ENCODE measurements around the gene UQCRFS1. TPM values are rescaled to one million over a fixed set of nuclear protein-coding genes. Genes with fewer than 3 reads are reported as not detected.

Gene UQCRFS1
- total RNA-seq, 1 experiment from 2014 or later, result 52.4 TPM

DNA sequence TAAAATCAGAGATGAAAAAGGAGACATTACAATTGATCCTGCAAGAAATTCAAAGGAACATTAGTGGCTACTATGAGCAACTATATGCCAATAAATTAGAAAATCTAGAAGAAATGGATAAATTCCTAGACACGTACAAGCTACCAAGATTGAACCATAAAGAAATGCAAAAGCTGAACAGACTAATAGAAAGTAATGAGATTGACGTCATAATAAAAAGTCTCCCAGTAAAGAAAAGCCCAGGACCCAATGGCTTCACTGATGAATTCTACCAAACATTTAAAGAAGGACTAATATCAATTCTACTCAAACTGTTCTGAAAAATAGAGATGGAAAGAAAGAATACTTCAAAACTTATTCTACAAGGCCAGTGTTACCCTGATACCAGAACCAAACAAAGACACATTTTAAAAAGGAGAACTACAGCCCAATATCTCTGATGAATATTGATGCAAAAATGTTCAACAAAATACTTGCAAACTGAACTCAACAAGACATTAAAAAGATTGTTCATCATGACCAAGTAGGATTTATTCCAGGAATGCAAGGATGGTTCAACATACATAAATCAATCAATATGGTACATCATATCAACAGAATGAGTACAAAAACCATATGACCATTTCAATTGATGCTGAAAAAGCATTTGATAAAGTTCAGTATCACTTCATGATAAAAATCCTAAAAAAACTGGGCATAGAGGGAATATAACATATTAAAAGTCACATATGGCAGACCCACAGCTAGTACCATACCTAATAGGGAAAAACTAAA is 35.8 kb downstream of the UQCRFS1 start:
- in situ Hi-C loops (cut with HindIII; ENCODE audit: low sequenced_read_pairs), result no loop called here

DNA sequence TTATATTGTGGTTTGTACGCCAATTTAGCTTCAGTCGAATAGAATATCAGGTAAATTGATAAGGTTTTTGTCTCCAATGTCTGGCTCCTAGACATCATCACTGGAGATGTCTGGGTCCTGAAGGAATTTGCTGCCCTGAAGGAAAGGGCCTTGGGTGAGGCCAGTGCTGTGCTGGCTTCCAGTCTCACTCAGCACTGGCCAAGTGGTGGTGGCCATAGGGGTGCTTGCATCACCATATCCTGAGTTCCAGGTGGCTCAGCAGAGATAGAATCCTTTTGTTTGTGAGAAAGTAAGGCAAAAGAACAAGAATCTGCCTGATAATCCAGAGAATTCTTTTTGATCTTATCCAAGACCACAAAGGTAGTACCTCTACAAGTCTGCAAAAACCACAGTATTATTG is 39.1 kb downstream of the UQCRFS1 start:
- in situ Hi-C loops (cut with HindIII; ENCODE audit: low sequenced_read_pairs), result no loop called here
- DNase-seq (ENCODE audit: low spot score), result no peak

More for the DNA sequence above, 35.8 kb downstream of the UQCRFS1 start:
- DNase-seq (ENCODE audit: low spot score), result no peak

DNA sequence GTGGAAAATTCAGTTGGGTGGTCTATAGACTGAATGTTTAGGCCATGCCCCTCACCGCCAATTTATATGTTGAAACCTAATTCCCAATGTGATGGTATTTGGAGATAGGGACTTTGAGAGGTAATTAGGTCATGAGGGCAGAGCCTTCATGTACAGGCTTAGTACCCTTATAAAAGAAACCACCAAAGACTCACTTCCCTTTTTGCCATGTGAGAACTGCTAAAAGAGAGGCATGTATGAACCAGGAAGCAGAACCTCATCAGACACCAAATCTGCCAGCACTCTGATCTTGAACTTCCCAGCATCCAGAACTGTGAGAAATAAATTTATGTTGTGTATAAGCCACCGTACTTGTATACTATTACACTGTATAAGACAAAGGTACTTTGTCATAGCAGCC is 40.6 kb downstream of the UQCRFS1 start:
- no peak for DNase-seq (ENCODE audit: low spot score)
- in situ Hi-C loops (cut with HindIII; ENCODE audit: low sequenced_read_pairs), result no loop called here

DNA sequence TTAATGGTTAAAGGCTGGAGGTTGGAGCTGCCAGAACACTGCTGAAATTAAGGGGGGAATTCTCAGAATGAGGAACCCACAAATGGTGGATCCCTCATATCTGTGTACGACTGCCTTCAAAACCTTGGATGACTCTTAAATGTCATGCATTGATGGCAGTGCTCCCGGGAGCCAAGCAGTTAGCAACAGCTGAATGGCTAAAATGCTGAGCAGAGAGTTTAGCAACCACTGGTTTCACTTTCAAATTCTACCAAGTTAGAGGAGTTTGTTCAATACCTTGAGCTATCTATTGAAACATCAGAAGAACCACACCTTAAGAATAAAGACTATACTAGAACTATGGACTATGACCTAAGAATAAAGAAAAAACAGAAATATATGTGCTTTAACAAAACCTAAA is 41.4 kb downstream of the UQCRFS1 start:
- in situ Hi-C loops (cut with HindIII; ENCODE audit: low sequenced_read_pairs), result no loop called here
- no peak for DNase-seq (ENCODE audit: low spot score)

DNA sequence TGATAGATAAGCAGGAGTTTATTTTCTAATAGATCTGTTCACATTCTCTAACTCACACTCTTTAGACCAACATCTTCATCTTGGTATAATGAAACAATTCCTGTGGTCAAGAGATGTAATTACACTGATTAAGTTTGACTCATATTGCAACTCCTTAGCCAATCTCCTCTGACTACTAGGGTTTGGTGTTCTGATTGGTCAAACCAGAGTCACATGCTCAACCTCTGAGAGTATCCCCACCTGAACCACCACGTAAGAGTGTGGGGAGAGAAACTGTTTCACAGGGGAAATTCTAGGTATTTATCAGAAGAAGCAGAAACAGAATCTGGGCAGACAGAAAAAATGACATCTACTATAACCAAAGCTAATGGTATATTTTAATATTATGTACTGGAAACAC is 42.4 kb downstream of the UQCRFS1 start:
- in situ Hi-C loops (cut with HindIII; ENCODE audit: low sequenced_read_pairs), result no loop called here

DNA sequence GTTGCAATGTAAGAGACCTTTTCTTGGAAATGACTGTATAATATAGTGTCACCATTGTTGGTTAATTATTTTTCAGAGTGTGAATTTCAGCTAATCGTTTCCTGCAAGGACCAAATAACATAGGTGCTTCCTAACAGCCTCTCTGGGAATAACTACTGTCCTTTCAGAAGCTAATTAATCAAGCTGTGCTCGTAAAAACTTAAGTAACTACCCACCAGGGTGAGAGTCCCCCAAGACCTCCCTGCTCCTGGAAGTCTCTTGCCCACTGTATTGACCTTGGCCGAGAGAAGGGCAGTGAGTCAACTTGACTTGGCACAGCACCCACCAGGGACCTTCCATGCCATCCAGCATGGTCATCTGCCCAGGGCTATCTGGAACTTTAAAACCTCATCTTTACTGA is 50.3 kb downstream of the UQCRFS1 start:
- in situ Hi-C loops (cut with HindIII; ENCODE audit: low sequenced_read_pairs), result no loop called here
- no peak for DNase-seq (ENCODE audit: low spot score)

More for the DNA sequence above, 42.4 kb downstream of the UQCRFS1 start:
- no peak for DNase-seq (ENCODE audit: low spot score)

DNA sequence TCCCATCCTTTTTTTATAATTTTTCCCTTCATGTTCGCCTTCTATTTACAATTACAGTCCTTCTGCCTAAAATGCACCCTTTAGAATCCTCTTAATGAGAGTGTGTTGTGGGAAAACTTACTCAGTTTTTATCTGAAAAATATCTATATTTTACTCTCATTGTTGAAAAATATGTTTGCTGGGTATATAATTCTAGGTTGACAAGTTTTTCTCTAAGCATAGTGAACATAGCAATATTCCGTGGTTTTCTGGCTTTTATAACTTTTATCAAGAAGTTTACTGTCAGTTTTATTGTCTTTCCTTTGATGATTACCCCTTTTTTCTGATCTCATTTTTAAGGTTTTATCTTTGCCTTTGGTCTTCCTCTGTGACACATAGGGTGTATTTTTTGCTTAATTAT is 57.3 kb downstream of the UQCRFS1 start:
- in situ Hi-C loops (cut with HindIII; ENCODE audit: low sequenced_read_pairs), result no loop called here
- DNase-seq (ENCODE audit: low spot score), result no peak
